Globus pallidus (tissue), 1 donor: ENCODE results near the gene LAIR2.

ENCODE experiments used
- DNase-seq: peaks from one replicate; pipeline ENCODE4 v3.0.0-alpha.2; 2015; ENCODE audit warnings: low spot score

LAIR2 gene

DNA sequence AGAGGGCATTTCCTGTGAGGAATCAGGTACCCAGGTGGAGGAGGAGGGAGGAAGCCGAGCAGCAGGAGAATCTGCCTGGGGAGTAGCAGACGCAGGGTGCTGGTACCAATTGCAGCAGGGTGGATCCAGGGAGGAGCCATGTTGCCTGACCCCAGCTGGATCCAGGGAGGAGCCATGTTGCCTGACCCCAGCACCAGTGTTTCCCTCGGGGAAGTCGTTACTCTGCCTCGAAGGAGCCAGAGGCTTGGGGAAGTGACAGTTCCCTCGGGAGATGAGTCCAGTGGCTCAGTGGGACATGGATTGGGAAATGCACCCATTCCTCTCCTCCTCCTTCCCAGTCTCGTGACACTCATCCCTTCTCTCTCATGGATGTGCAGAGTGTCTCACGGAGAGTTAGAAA, 31.5 kb downstream of the LAIR2 start:
- DNase-seq, result no peak

- no peak for DNase-seq
These were observed 33.0 kb downstream of the LAIR2 start for GRCh38 chr19:54535601-54536000.

- DNase-seq, result no peak
These were observed 34.3 kb downstream of the LAIR2 start for GRCh38 chr19:54536956-54537355.

DNA sequence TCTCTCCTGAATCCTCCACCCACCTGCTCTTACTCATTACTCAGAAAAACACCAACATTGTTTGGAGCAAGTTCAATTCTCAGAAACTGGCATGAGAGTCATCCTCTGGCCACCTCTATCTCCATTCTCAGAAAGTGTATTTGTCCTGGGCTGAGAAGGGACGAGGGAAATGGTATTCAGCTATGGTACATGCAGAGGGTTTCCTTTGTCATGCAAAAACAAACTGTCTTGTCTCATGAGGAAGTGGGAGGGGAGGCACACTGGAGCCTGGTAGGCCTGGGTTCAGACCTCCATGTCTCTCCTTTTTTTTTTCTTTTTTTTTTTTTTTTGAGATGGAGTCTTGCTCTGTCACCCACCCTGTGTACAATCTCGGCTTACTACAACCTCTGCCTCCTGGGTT, 39.1 kb downstream of the LAIR2 start:
- DNase-seq, result no peak

GRCh38 chr19:54548806-54549205, 46.2 kb downstream of the LAIR2 start:
- DNase-seq, result no peak

DNA sequence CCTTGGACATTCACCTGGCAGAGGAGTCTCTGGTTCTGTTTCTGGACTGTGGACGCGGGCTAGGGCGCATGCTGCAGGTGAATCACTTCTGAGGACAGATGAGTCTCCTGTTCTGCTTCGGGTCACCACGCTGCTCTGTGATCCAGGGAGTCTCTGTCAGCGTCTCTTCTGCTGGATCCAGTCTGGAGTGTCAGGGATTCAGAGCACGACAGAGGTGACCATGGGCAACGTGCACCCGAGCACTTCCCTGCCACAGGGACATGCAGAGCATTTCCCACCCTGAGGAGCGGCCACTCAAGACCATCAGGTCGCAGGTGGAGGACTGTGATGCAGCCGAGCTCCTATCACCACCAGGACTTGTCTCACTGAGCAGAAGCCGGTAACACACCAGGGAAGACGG, 46.6 kb downstream of the LAIR2 start:
- DNase-seq, result no peak

DNA sequence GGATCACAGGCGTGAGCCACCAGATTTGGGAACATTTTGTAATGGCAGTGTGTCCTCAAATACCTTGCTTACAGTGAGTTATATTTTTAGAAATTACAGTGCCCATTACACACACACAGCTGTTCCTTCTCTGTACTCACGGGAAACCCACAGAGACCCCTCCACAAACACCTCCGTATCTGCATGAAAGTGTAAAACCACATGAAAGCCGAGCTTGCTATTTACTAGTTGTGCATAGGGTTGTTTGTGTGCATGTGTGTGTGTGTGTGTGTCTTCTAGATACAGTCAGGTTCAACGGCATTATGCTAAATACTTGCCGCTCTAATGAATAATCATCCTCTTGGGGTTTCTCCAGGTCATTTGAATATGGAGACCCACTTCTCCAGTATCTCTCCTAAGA, 48.7 kb downstream of the LAIR2 start:
- DNase-seq, result no peak

GRCh38 chr19:54551950-54552912, 49.6 kb downstream of the LAIR2 start:
- DNase-seq, result peak; percentile 37

- no peak for DNase-seq
These were observed 50.3 kb downstream of the LAIR2 start for GRCh38 chr19:54552913-54553310.

- no peak for DNase-seq
These were observed 51.4 kb downstream of the LAIR2 start for GRCh38 chr19:54554006-54554405.

- DNase-seq, result no peak
These were observed 52.3 kb downstream of the LAIR2 start for GRCh38 chr19:54554896-54555295.

GRCh38 chr19:54556194-54556593, 53.6 kb downstream of the LAIR2 start:
- no peak for DNase-seq

GRCh38 chr19:54558339-54558738, 55.7 kb downstream of the LAIR2 start:
- no peak for DNase-seq
